Thymus (tissue), 11 donors: ENCODE data around the gene TSPAN17. TPM values are rescaled to one million over a fixed set of nuclear protein-coding genes. Genes with fewer than 3 reads are reported as not detected.
A peak's percentile ranks its signal among the peaks of the same experiment; 100 is the strongest.

ENCODE experiments used
- DNase-seq, 9 donors: peaks; one replicate each; pipeline ENCODE4 v3.0.0-alpha.2; 2013; ENCODE audit warnings: low spot score in 9 of 9, low read depth in 6 of 9, missing footprints in 1 of 9
- H3K27ac ChIP-seq, 2 donors: one replicate each; pipeline ENCODE4 v1.5.1; 2013; ENCODE audit warnings: control low read depth in 1 of 2, low read depth in 1 of 2, low read length in 1 of 2, mild to moderate bottlenecking in 1 of 2, moderate library complexity in 1 of 2
- H3K27me3 ChIP-seq, 2 donors: one replicate each; pipeline ENCODE4 v1.5.1; 2013; ENCODE audit warnings: low read length in 1 of 2; ENCODE audit not compliant: control insufficient read depth in 2 of 2, insufficient read depth in 1 of 2
- H3K36me3 ChIP-seq, 2 donors: one replicate each; pipeline ENCODE4 v1.5.1; 2013; ENCODE audit warnings: low read length in 1 of 2, mild to moderate bottlenecking in 1 of 2, moderate library complexity in 1 of 2; ENCODE audit not compliant: control insufficient read depth in 2 of 2, insufficient read depth in 2 of 2
- H3K4me1 ChIP-seq, 2 donors: one replicate each; pipeline ENCODE4 v1.5.1; 2013; ENCODE audit warnings: low read length in 2 of 2; ENCODE audit not compliant: control insufficient read depth in 2 of 2, insufficient read depth in 2 of 2
- H3K4me3 ChIP-seq, 2 donors: one replicate each; pipeline ENCODE4 v1.5.1; 2013; ENCODE audit warnings: low read length in 2 of 2, control low read depth in 1 of 2, mild to moderate bottlenecking in 1 of 2
- H3K9me3 ChIP-seq, 2 donors: one replicate each; pipeline ENCODE4 v1.5.1; 2013; ENCODE audit warnings: low read length in 1 of 2, mild to moderate bottlenecking in 1 of 2; ENCODE audit not compliant: control insufficient read depth in 2 of 2, insufficient read depth in 1 of 2
- WGBS: extraction: QIAGEN DNeasy Blood & Tissue Kit; methylation state at CpG from one replicate; pipeline ENCODE4 v1.1.7; 2013; 5-methylcytosine and 5-hydroxymethylcytosine counted together
- polyA plus RNA-seq: library from polyadenylated mRNA; stranded (reverse); fragments of 200-250 nt; gene quantifications from one replicate; pipeline ENCODE4 v1.2.3, GENCODE V29; 2013
- total RNA-seq: library from RNA; stranded (reverse); fragments of 120-200 nt; gene quantifications from one replicate; pipeline ENCODE4 v1.2.4, GENCODE V29; 2013
- donor health status: healthy.

Gene TSPAN17
- total and polyA plus RNA-seq, 2 donors = 8.0 to 26.5 TPM

GRCh38 chr5:176608937-176609723 is 38.2 kb upstream of the TSPAN17 start:
- Histone ChIP-seq H3K4me3 (peak overlapping the region in 1 of 2 donors; percentile 55), H3K27ac (no peak overlapping the region), H3K27me3 (peaks cover 31 to 77% of the 10 kb centered on the region in 2 donors), H3K4me1 (peaks cover 3 to 13% of the 10 kb centered on the region in 2 donors), H3K36me3 (no peaks in the 10 kb centered on the region), H3K9me3 (peaks cover 0 to 2% of the 10 kb centered on the region in 2 donors)
- DNase-seq = no peak
- 37% methylated on average over 46 of the region's 46 CpGs for WGBS

GRCh38 chr5:176609724-176610434 is 37.4 kb upstream of the TSPAN17 start, which contains the start of gene GPRIN1:
TSS of gene GPRIN1 (minus strand) at chr5:176610156. CDS start at chr5:176599834, 10,322 bp downstream.
- H3K27ac ChIP-seq = no peak within 1 kb of the TSS
- H3K4me3 ChIP-seq = peak within 1 kb of the TSS; percentile 37 to 55
- H3K9me3 ChIP-seq = peaks cover 0 to 2% of the 10 kb centered on the region in 2 donors
- H3K27me3 ChIP-seq = peaks cover 31 to 76% of the 10 kb centered on the region in 2 donors
- peak in 3 of 9 donors; percentile 33 to 52 (median 43) for DNase-seq
- under 1% methylated on average over 101 of the region's 101 CpGs for WGBS
- peaks cover 3 to 13% of the 10 kb centered on the region in 2 donors for H3K4me1 ChIP-seq
- H3K36me3 ChIP-seq = no peaks in the 10 kb centered on the region

- H3K27me3 ChIP-seq = peaks cover 31 to 76% of the 10 kb centered on the region in 2 donors
- peaks cover 3 to 13% of the 10 kb centered on the region in 2 donors for H3K4me1 ChIP-seq
- peaks cover 0 to 2% of the 10 kb centered on the region in 2 donors for H3K9me3 ChIP-seq
- DNase-seq = no peak
- 4% methylated on average over 31 of the region's 31 CpGs for WGBS
- H3K36me3 ChIP-seq = no peaks in the 10 kb centered on the region
- H3K4me3 ChIP-seq = peak overlapping the region; percentile 37 to 55
- H3K27ac ChIP-seq = no peak overlapping the region
These were observed 36.9 kb upstream of the TSPAN17 start for GRCh38 chr5:176610435-176610773.

- peak in 7 of 9 donors; percentile 31 to 71 (median 47) for DNase-seq
- Histone ChIP-seq H3K36me3 (no peaks in the 10 kb centered on the region), H3K27ac (no peak overlapping the region), H3K4me3 (no peak overlapping the region), H3K9me3 (peaks cover 0 to 2% of the 10 kb centered on the region in 2 donors), H3K27me3 (peaks cover 31 to 78% of the 10 kb centered on the region in 2 donors), H3K4me1 (peaks cover 3 to 13% of the 10 kb centered on the region in 2 donors)
- 14% methylated on average over 10 of the region's 10 CpGs for WGBS
These were observed 35.8 kb upstream of the TSPAN17 start for GRCh38 chr5:176611435-176611834.

- H3K36me3 ChIP-seq = no peaks in the 10 kb centered on the region
- peaks cover 3 to 13% of the 10 kb centered on the region in 2 donors for H3K4me1 ChIP-seq
- peaks cover 0 to 2% of the 10 kb centered on the region in 2 donors for H3K9me3 ChIP-seq
- no peak for DNase-seq
- H3K27me3 ChIP-seq = peaks cover 31 to 81% of the 10 kb centered on the region in 2 donors
- WGBS = 94% methylated on average over 6 of the region's 6 CpGs
- H3K4me3 ChIP-seq = no peak overlapping the region
- no peak overlapping the region for H3K27ac ChIP-seq
These were observed 35.3 kb upstream of the TSPAN17 start for GRCh38 chr5:176612008-176612407.

- H3K36me3 ChIP-seq = no peaks in the 10 kb centered on the region
- H3K4me3 ChIP-seq = no peak overlapping the region
- H3K27me3 ChIP-seq = peaks cover 36 to 84% of the 10 kb centered on the region in 2 donors
- no peak overlapping the region for H3K27ac ChIP-seq
- no peak for DNase-seq
- peaks cover 0 to 2% of the 10 kb centered on the region in 2 donors for H3K9me3 ChIP-seq
- 78% methylated on average over 2 of the region's 2 CpGs for WGBS
- peaks cover 3 to 13% of the 10 kb centered on the region in 2 donors for H3K4me1 ChIP-seq
These were observed 34.4 kb upstream of the TSPAN17 start for GRCh38 chr5:176612855-176613254.

GRCh38 chr5:176614805-176615478 is 32.3 kb upstream of the TSPAN17 start:
- Histone ChIP-seq H3K9me3 (peaks cover 4 to 11% of the 10 kb centered on the region in 2 donors), H3K4me3 (no peak overlapping the region), H3K27ac (no peak overlapping the region), H3K4me1 (peaks cover 3 to 12% of the 10 kb centered on the region in 2 donors), H3K27me3 (peaks cover 38 to 86% of the 10 kb centered on the region in 2 donors), H3K36me3 (no peaks in the 10 kb centered on the region)
- WGBS = 74% methylated on average over 8 of the region's 8 CpGs
- no peak for DNase-seq

GRCh38 chr5:176616511-176616910 is 30.8 kb upstream of the TSPAN17 start:
- Histone ChIP-seq H3K9me3 (peaks cover 4 to 11% of the 10 kb centered on the region in 2 donors), H3K27me3 (peaks cover 43 to 89% of the 10 kb centered on the region in 2 donors), H3K4me3 (no peak overlapping the region), H3K4me1 (peaks cover 0 to 9% of the 10 kb centered on the region in 2 donors), H3K36me3 (no peaks in the 10 kb centered on the region), H3K27ac (no peak overlapping the region)
- 71% methylated on average over 7 of the region's 7 CpGs for WGBS
- no peak for DNase-seq
